ENCODE measurements around the gene DNAJC11. TPM values are rescaled to one million over a fixed set of nuclear protein-coding genes. Genes with fewer than 3 reads are reported as not detected.

The DNAJC11 gene
- polyA plus RNA-seq, 1 of the 3 experiments (the other 2 are of a cell fraction) = 38.2 TPM

- TF ChIP-seq FOSL2 (IDR thresholded peaks at IDR 0.05; ENCODE audit: borderline replicate concordance, low read depth) = no peak
- no peak for TF ChIP-seq SMC3 (IDR thresholded peaks at IDR 0.05; ENCODE audit: low read depth, low read length)
- TF ChIP-seq RFX5 (IDR thresholded peaks at IDR 0.05; ENCODE audit: low read length) = no peak
- TF ChIP-seq RCOR1 (IDR thresholded peaks at IDR 0.05; ENCODE audit: low read length) = no peak
- no peak for TF ChIP-seq TEAD4 (IDR thresholded peaks at IDR 0.05; ENCODE audit: borderline replicate concordance, insufficient read depth)
- no peak for TF ChIP-seq ELF1 (IDR thresholded peaks at IDR 0.05)
Observed at GRCh38 chr1:6635910-6636760, 65.5 kb downstream of the DNAJC11 start (continued).

GRCh38 chr1:6635161-6635909 is 66.3 kb downstream of the DNAJC11 start:
- WGBS (ENCODE audit: low lambda C conversion rate) = 93% methylated on average over 9 of the region's 20 CpGs
- CTCF ChIA-PET = interaction anchor here (0.6 to 3.8 kb wide), 15 partner anchors 9 to 257 kb away, joined by 3 to 20 read pairs (median 3); partner anchors contain the start of genes NOL9, TAS1R1 and THAP3

More at GRCh38 chr1:6635161-6635909, 66.3 kb downstream of the DNAJC11 start:
- POLR2A ChIA-PET = no interaction called here
- Histone ChIP-seq H2AFZ (ENCODE audit: low read depth) (no peak overlapping the region), H3K4me3 (ENCODE audit: low read depth in 2 of 2, low read length in 1 of 2) (no peak overlapping the region), H3K9me2 (no peaks in the 10 kb centered on the region), H3K27ac (ENCODE audit: low read depth in 2 of 2, low read length in 1 of 2) (no peak overlapping the region), H3K4me1 (ENCODE audit: control insufficient read depth in 1 of 2, insufficient read depth in 2 of 2, low read depth in 1 of 2, low read length in 1 of 2) (no peaks in the 10 kb centered on the region), H3K9ac (no peak overlapping the region), H3K79me2 (ENCODE audit: insufficient read depth) (no peaks in the 10 kb centered on the region), H3K4me2 (no peak overlapping the region), H3F3A (replicated peaks; ENCODE audit: insufficient read depth) (peaks cover 5% of the 10 kb centered on the region), H3K36me3 (replicated peaks in 1 of 2; ENCODE audit: control insufficient read depth in 1 of 2, insufficient read depth in 2 of 2, low read length in 1 of 2) (peaks cover 6 to 71% of the 10 kb centered on the region in 2 experiments), H3K9me3 (no peaks in the 10 kb centered on the region), H4K20me1 (ENCODE audit: insufficient read depth) (no peaks in the 10 kb centered on the region), H3K27me3 (ENCODE audit: insufficient read depth) (no peaks in the 10 kb centered on the region)
- no peak for TF ChIP-seq USF2 (IDR thresholded peaks at IDR 0.05; ENCODE audit: borderline replicate concordance, low read depth, low read length)
- TF ChIP-seq EZH2phosphoT487 (IDR thresholded peaks at IDR 0.05; ENCODE audit: borderline replicate concordance, low read depth) = no peak
- no peak for TF ChIP-seq TAF1 (IDR thresholded peaks at IDR 0.05; ENCODE audit: borderline replicate concordance, low read depth, low read length)
- TF ChIP-seq IRF3 (IDR thresholded peaks at IDR 0.05; ENCODE audit: low read depth, low read length) = no peak
- no peak for TF ChIP-seq RFX5 (IDR thresholded peaks at IDR 0.05; ENCODE audit: low read length)
- no peak for TF ChIP-seq CTCF (IDR thresholded peaks at IDR 0.05)
- TF ChIP-seq REST (IDR thresholded peaks at IDR 0.05; ENCODE audit: low read depth, low read length) = no peak
- DNase-seq = no peak

Data from SK-N-SH (cell line).